Astrocyte (in vitro differentiated cells and primary cell): ENCODE results near the gene GTPBP2. TPM values are rescaled to one million over a fixed set of nuclear protein-coding genes. Genes with fewer than 3 reads are reported as not detected.

ENCODE experiments used
- DNase-seq: peaks from one replicate; pipeline ENCODE4 v3.0.0-alpha.2; 2010; ENCODE audit warnings: low read depth
- FAIRE-seq: peaks from 2 replicates; lab custom pipeline; 2011; peaks lifted over from hg19 to GRCh38; lab: Jason Lieb, UNC
- H2AFZ ChIP-seq: 2 replicates; pipeline ENCODE4 v1.6.0; 2012; ENCODE audit warnings: low read depth, low read length, inconsistent platforms
- H3K27ac ChIP-seq: 2 replicates; pipeline ENCODE4 v1.5.1; 2011; ENCODE audit warnings: low read depth, low read length, inconsistent platforms
- H3K27me3 ChIP-seq: 2 replicates; pipeline ENCODE4 v1.6.0; 2011; ENCODE audit warnings: low read length, inconsistent platforms; ENCODE audit not compliant: insufficient read depth
- H3K36me3 ChIP-seq: 2 replicates; pipeline ENCODE4 v1.5.1; 2011; ENCODE audit warnings: low read length, inconsistent platforms; ENCODE audit not compliant: insufficient read depth
- H3K4me1 ChIP-seq: 2 replicates; pipeline ENCODE4 v1.5.1; 2011; ENCODE audit warnings: low read length, inconsistent platforms; ENCODE audit not compliant: insufficient read depth
- H3K4me2 ChIP-seq: 2 replicates; pipeline ENCODE4 v1.6.0; 2012; ENCODE audit warnings: low read length, inconsistent platforms
- H3K4me3 ChIP-seq: 2 replicates; pipeline ENCODE4 v1.5.1; 2011; ENCODE audit warnings: low read depth, mild to moderate bottlenecking, low read length, inconsistent platforms; ENCODE audit not compliant: insufficient read depth
- H3K79me2 ChIP-seq: 2 replicates; pipeline ENCODE4 v1.6.0; 2012; ENCODE audit warnings: mild to moderate bottlenecking, low read length, inconsistent platforms; ENCODE audit not compliant: insufficient read depth
- H3K9ac ChIP-seq: 2 replicates; pipeline ENCODE4 v1.6.0; 2012; ENCODE audit warnings: mild to moderate bottlenecking, low read length, inconsistent platforms
- H3K9me3 ChIP-seq: 2 replicates; pipeline ENCODE4 v1.5.1; 2012; ENCODE audit warnings: low read depth, mild to moderate bottlenecking, low read length, inconsistent platforms; ENCODE audit not compliant: insufficient read depth
- H4K20me1 ChIP-seq: 2 replicates; pipeline ENCODE4 v1.6.0; 2012; ENCODE audit warnings: low read length, inconsistent platforms; ENCODE audit not compliant: insufficient read depth
- H3K27ac Mint-ChIP-seq: one replicate; pipeline ENCODE4 v1.8.0; 2021; ENCODE audit warnings: mild to moderate bottlenecking, mixed read lengths; ENCODE audit not compliant: unreplicated experiment
- H3K27me3 Mint-ChIP-seq: one replicate; pipeline ENCODE4 v1.8.0; 2021; ENCODE audit warnings: low read depth, mixed read lengths; ENCODE audit not compliant: unreplicated experiment
- H3K36me3 Mint-ChIP-seq: one replicate; pipeline ENCODE4 v1.8.0; 2021; ENCODE audit warnings: low read depth, mixed read lengths; ENCODE audit not compliant: unreplicated experiment
- H3K4me1 Mint-ChIP-seq: one replicate; pipeline ENCODE4 v1.8.0; 2021; ENCODE audit warnings: low read depth, mixed read lengths; ENCODE audit not compliant: unreplicated experiment
- H3K4me3 Mint-ChIP-seq: one replicate; pipeline ENCODE4 v1.8.0; 2021; ENCODE audit warnings: mild to moderate bottlenecking, moderate library complexity, mixed read lengths; ENCODE audit not compliant: unreplicated experiment
- H3K9me3 Mint-ChIP-seq: one replicate; pipeline ENCODE4 v1.8.0; 2021; ENCODE audit warnings: mild to moderate bottlenecking, mixed read lengths; ENCODE audit not compliant: unreplicated experiment
- EZH2 ChIP-seq: IDR thresholded peaks from 2 replicates; pipeline ENCODE4 v1.6.1; 2012; ENCODE audit warnings: mild to moderate bottlenecking, low read length, inconsistent platforms; ENCODE audit not compliant: insufficient read depth
- total RNA-seq: library from RNA; stranded (reverse); gene quantifications from 2 replicates; pipeline ENCODE4 v1.2.1, GENCODE V29; 2021
- TF ChIP-seq, protein P1 (sequence below): IDR thresholded peaks from 2 replicates; pipeline ENCODE4 v1.5.1; 2011; ENCODE audit warnings: low read depth, mild to moderate bottlenecking, inconsistent platforms, low read length, moderate library complexity; ENCODE audit not compliant: insufficient read depth

The GTPBP2 gene
- total RNA-seq, 1 donor from 2014 or later, result 86.6 TPM

DNA sequence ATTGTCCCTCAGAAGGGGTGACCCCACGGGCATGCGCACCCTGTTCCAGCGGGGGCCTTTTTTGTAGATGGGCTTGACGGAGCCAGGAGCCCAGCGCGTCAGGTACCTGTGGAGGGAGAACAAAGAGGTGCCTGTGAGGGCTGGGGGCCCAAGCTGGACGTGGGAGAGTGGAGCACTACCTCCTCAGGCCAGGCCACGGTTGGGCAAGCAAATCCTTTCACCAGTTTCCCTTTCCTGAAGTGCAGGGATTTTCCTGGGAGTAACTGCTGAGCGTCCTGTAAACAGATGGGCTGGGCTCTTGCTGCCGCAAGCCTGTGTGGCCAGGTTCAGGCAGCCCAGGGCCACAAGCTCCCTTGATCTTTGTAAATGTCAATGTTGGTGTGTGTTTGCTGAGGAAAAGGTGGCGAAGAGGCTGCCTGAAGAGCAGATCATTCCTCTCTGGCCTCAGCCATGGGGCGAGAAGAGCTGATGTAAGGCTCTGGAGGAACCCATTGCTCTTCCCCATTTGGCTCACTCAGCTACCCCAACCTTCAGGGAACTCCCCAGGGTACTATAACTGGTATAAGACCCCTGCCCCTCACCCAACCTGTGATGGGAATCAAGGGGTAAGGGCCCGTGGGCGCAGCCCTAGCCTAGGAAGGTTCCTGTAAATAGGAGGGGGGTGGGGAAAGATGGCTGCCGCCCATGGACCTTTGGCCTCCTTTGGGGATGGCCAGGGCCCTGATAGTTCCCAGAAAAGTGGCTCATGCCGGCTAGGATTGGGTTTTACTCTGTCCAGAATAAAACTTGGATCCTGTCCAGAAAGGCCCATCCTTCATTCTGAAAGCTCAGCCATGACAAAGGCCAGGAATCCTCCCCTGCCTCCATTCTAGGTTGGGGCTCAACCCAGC is 43.0 kb upstream of the GTPBP2 start:
- peaks cover 27% of the 10 kb centered on the region for H3K4me1 Mint-ChIP-seq
- DNase-seq (no peak), FAIRE-seq (no peak)
- no peak overlapping the region for H3K4me3 ChIP-seq
- H3K27ac Mint-ChIP-seq, result no peak overlapping the region
- no peak overlapping the region for H3K4me3 Mint-ChIP-seq
- H3K27me3 Mint-ChIP-seq, result no peaks in the 10 kb centered on the region
- peaks cover 14% of the 10 kb centered on the region for H3K36me3 ChIP-seq
- no peak overlapping the region for H3K4me2 ChIP-seq
- H3K9me3 Mint-ChIP-seq, result no peaks in the 10 kb centered on the region
- no peaks in the 10 kb centered on the region for H3K27me3 ChIP-seq
- TF ChIP-seq EZH2, result no peak
- TF ChIP-seq, protein P1, sequence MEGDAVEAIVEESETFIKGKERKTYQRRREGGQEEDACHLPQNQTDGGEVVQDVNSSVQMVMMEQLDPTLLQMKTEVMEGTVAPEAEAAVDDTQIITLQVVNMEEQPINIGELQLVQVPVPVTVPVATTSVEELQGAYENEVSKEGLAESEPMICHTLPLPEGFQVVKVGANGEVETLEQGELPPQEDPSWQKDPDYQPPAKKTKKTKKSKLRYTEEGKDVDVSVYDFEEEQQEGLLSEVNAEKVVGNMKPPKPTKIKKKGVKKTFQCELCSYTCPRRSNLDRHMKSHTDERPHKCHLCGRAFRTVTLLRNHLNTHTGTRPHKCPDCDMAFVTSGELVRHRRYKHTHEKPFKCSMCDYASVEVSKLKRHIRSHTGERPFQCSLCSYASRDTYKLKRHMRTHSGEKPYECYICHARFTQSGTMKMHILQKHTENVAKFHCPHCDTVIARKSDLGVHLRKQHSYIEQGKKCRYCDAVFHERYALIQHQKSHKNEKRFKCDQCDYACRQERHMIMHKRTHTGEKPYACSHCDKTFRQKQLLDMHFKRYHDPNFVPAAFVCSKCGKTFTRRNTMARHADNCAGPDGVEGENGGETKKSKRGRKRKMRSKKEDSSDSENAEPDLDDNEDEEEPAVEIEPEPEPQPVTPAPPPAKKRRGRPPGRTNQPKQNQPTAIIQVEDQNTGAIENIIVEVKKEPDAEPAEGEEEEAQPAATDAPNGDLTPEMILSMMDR, result no peak
- no peaks in the 10 kb centered on the region for H3K9me3 ChIP-seq
- no peak overlapping the region for H2AFZ ChIP-seq
- H4K20me1 ChIP-seq, result peaks cover 9% of the 10 kb centered on the region
- peaks cover 16% of the 10 kb centered on the region for H3K4me1 ChIP-seq
- peaks cover 18% of the 10 kb centered on the region for H3K36me3 Mint-ChIP-seq
- H3K79me2 ChIP-seq, result no peaks in the 10 kb centered on the region
- H3K27ac ChIP-seq, result no peak overlapping the region
- no peak overlapping the region for H3K9ac ChIP-seq

DNA sequence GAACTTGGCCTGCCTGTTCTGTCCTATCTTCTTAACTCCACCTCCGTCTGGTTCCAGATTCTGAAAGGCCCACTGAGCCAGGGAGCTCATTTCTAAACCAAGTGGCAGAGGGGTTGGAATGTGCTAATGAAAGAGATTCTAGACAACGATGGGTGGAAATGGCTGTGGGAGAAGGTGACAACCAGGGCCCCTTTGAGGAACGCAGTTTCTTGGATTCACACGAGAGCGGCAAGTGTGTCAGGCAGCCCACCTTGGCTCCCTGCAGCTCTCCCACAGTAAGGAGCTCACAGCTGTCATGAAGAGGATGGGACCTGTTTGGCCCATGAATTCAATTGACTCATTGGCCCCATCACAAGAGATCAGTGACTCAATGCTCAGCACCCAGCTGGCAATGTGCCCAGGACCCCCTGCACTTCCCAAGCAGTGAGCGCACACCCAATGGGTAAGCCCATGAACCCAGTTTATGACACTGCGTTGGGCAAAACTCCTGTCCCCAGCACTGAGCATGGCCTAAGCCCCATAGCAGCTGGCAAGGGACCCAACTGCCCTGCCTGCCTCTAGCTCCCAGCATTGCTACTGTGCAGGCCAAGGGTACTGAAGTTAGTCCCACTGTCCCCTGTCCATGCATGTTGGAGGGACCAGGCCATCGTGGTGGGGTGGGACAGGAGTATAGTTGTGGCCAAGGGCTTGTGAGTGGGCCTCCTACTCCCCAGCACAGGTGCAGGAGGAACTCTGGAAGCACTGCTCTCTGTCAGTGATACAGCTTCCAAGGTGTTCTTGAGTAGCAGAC is 42.1 kb upstream of the GTPBP2 start:
- no peak overlapping the region for H3K4me3 Mint-ChIP-seq
- Histone ChIP-seq H3K9ac (no peak overlapping the region), H3K9me3 (no peaks in the 10 kb centered on the region), H2AFZ (no peak overlapping the region), H3K4me2 (no peak overlapping the region), H3K79me2 (no peaks in the 10 kb centered on the region), H3K27me3 (no peaks in the 10 kb centered on the region), H3K27ac (no peak overlapping the region), H3K36me3 (peaks cover 13% of the 10 kb centered on the region), H3K4me3 (no peak overlapping the region), H3K4me1 (peaks cover 16% of the 10 kb centered on the region), H4K20me1 (peaks cover 11% of the 10 kb centered on the region)
- DNase-seq (no peak), FAIRE-seq (no peak)
- H3K36me3 Mint-ChIP-seq, result peaks cover 18% of the 10 kb centered on the region
- H3K4me1 Mint-ChIP-seq, result peaks cover 27% of the 10 kb centered on the region
- H3K27ac Mint-ChIP-seq, result no peak overlapping the region
- H3K9me3 Mint-ChIP-seq, result no peaks in the 10 kb centered on the region
- no peaks in the 10 kb centered on the region for H3K27me3 Mint-ChIP-seq
- no peak for TF ChIP-seq EZH2
- TF ChIP-seq, protein P1, result no peak
